RCC 7860 (cell line): Measurements from ENCODE around the gene MAP1B.

ENCODE experiments used
- DNase-seq: peaks from one replicate; pipeline ENCODE4 v3.0.0-alpha.2; 2015; ENCODE audit warnings: low spot score
- FAIRE-seq: peaks from 2 replicates; lab custom pipeline; 2012; peaks lifted over from hg19 to GRCh38; lab: Jason Lieb, UNC

MAP1B gene

GRCh38 chr5:72187388-72188075 lies 80.3 kb downstream of the MAP1B start:
- DNase-seq (no peak), FAIRE-seq (no peak)

DNA sequence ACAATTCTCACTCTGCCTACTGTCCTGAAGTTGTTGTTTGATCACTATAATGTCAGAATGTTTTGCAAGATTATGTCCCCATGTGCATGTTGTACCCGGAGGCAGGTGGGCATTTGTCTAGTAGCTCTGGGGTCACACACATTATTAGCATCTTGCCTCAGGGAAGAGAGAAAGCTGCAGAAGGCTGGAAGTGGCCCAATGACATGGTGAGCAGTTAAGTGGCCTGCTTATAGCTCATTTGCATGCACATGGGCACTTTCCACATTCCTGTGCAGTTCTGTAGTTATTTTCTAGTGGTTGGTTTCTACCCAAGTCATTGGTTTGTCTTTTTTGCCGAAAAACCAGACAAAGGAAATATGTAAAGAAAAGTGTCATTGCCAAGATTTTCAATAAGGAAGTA lies 80.9 kb downstream of the MAP1B start:
- DNase-seq (no peak), FAIRE-seq (no peak)

GRCh38 chr5:72189146-72189545 lies 81.9 kb downstream of the MAP1B start:
- FAIRE-seq (no peak), DNase-seq (no peak)

- DNase-seq (no peak), FAIRE-seq (no peak)
Observed at GRCh38 chr5:72191404-72191803, 84.1 kb downstream of the MAP1B start.

DNA sequence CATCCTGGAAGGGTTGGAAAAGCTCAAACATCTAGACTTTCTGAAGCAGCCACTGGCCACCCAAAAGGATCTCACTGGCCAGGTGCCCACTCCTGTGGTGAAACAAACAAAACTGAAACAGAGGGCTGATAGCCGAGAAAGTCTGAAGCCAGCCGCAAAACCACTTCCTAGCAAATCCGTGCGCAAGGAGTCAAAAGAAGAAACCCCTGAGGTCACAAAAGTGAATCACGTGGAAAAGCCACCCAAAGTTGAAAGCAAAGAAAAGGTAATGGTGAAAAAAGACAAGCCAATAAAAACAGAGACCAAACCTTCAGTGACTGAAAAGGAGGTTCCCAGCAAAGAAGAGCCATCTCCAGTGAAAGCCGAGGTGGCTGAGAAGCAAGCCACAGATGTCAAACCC lies 87.6 kb downstream of the MAP1B start:
- no peak for DNase-seq
- FAIRE-seq, result no peak

DNA sequence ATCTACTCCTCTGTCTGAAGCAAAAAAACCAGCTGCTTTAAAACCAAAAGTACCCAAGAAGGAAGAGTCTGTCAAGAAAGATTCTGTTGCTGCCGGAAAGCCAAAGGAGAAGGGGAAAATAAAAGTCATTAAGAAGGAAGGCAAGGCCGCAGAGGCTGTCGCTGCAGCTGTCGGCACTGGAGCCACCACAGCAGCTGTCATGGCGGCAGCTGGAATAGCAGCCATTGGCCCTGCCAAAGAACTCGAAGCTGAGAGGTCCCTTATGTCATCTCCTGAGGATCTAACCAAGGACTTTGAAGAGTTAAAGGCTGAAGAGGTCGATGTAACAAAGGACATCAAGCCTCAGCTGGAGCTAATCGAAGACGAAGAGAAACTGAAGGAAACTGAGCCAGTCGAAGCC lies 88.3 kb downstream of the MAP1B start:
- no peak for DNase-seq
- FAIRE-seq, result no peak

DNA sequence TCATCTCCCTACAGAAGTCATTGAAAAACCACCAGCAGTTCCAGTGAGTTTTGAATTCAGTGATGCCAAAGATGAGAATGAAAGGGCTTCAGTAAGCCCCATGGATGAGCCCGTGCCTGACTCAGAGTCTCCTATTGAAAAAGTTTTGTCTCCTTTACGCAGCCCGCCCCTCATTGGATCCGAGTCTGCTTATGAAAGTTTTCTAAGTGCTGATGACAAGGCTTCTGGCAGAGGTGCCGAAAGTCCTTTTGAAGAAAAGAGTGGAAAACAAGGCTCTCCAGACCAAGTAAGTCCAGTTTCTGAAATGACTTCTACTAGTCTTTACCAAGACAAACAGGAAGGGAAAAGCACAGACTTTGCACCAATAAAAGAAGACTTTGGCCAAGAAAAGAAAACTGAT lies 90.1 kb downstream of the MAP1B start:
- DNase-seq (no peak), FAIRE-seq (no peak)

GRCh38 chr5:72199681-72200080 lies 92.4 kb downstream of the MAP1B start:
- FAIRE-seq, result no peak

DNA sequence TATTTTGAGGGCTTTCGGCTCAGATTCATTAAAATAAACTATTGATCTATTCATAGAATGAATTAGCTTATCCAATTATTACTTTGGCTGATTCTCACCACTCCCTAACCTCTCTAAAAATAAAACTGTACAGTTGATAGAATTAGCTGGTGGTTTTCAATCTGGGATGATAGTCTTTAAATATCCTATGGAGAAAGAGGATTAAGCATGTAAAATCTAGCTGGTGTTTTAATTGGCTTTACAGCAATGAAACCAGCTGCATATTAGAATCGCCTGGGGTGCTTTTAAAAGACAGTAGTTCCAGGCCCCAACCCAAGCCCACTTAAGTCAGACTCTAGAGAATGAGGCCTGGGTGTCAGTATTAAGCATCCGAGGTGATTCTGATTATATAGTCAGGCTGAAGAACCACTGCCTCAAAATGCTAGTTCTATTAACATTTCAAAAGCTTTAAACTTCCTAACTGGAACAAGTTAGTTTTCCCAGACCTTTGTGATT lies 95.1 kb downstream of the MAP1B start:
- FAIRE-seq, result no peak
- no peak for DNase-seq

More at GRCh38 chr5:72199681-72200080, 92.4 kb downstream of the MAP1B start:
- no peak for DNase-seq

GRCh38 chr5:72203251-72203845 lies 96.1 kb downstream of the MAP1B start:
- no peak for DNase-seq
- no peak for FAIRE-seq

GRCh38 chr5:72204946-72205345 lies 97.7 kb downstream of the MAP1B start:
- FAIRE-seq (no peak), DNase-seq (no peak)

GRCh38 chr5:72205431-72206009 lies 98.2 kb downstream of the MAP1B start:
- FAIRE-seq (no peak), DNase-seq (no peak)

DNA sequence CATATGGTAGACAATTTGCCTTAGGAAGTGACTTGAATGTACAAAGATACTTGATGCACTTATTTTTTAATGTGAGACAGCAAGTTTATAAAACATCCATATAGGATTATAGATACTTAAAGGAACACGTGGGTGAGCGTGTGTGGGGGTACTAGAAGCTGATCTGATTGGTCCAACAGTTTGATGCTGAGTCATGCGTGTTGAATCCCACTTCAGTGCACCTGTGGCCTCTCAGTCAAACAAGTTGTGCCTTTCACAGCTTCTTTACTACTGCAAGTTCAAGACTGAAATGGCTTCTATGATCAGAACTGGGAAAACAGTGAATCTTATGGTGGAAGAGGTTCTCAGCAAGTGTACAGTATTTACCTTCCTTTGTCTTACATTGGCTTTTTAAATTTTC lies 98.9 kb downstream of the MAP1B start:
- DNase-seq, result no peak
- FAIRE-seq, result no peak

- no peak for DNase-seq
- no peak for FAIRE-seq
Observed at GRCh38 chr5:72206994-72207393, 99.7 kb downstream of the MAP1B start.

DNA sequence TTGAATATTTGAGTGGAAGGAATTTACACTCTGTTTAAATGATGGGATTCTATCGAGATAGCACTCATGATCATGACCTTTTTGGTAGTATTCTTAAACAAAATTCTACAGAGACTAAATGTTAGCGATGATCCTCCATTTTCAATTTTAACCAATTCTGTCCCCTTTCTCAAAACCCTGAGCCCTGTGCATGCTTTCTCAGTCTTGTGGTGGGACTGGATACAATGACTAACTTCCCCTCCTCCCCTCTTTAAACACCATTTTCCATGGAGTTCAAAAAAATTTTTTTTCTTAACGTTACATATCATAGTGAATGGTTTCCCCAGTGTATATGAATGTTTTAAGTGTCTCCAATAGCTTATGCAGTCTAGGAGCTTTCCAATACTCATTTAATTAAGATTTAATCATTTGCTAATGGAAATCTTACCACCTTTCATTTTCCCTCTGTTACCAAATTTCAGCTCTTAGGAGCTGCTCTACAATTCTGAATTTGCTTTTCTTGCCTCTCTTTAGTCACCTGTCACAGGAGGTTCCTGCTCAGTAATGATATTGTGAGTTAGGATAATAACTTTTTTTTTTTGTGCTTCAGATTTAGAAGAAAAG lies 101.2 kb downstream of the MAP1B start:
- no peak for FAIRE-seq
- no peak for DNase-seq

DNA sequence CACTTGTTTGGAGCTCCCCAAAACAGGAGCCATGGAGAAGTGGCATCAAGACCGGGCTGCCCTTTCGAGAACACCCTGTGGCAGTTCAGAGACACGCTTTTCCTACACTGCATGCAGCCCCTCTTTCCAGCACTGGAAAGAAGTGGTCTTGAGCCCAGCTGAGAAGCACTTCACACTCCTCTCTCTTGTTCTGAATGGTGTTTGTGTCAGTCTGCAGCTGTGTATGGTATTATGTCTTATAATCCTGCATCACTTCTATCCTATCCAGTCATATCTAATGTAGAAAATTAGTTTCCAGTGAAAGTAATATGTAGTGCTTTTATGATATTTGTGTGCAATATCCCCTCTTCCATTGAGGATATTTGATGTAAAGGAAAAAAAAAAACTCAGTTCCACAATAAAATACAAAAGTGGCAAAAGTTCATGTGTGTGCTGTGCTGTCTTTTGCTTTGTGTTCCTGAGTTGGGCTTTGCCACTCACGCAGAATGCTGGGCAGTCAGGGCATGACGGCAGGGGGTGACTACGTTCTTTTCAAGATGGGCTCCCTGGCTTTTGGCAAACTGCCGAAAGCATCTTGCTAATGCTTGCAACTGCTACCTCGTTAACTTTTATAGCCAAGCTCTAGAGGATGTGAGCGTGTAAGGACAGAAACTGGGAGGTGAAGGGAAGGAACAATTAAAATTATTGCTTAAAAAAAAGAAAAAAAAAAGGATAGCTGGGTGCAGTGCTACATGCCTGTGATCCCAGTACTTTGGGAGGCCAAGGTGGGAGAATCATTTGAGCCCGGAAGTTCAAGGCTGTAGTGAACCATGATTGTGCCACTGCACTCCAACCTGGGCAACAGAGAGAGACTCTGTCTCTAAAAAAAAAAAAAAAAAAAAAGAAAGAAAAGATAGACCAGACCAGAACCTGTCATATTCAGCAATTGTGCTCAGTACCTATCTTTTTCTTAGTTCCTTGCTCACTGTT lies 102.2 kb downstream of the MAP1B start:
- no peak for FAIRE-seq
- DNase-seq, result no peak

- peak; percentile 52 for DNase-seq
- no peak for FAIRE-seq
Observed at GRCh38 chr5:72210888-72211678, 103.8 kb downstream of the MAP1B start.

DNA sequence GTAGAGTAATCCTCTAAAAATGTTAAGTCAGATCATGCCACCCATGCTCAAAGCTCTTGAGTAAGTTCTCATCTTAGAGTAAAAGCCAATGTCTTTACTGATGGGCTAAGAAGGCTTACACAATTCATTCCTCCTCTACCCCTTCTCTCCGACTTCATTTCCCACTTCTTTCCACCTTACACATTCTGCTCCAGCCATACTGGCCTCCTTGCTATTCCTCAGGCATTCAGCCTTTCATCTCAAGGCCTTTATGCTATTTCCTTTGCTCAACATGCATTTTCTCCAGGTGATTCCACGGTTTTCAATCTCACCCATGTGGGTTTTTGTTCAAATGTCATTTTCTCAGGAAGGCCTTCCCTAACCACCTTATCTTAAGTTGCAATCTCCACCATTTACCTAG lies 104.9 kb downstream of the MAP1B start:
- no peak for FAIRE-seq
- no peak for DNase-seq

DNA sequence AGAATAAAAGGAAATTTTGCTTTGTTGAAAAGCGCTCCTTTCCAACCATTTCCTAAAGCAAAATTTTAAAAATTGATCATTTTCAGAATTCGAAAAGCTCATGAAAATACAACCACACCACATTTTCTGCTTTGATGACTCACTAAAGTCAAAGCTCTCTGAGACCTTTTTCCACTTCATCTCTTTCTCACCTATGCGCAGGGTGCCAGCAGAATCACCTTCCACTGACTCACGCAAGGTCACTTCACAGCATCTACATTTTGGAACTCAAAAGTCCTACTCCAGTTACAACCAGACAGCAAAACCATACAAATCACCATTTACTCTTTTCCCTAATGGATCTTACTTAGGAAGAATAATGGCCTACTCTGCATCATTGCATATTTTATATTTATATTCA lies 106.2 kb downstream of the MAP1B start:
- FAIRE-seq, result no peak
- no peak for DNase-seq

- DNase-seq (no peak), FAIRE-seq (no peak)
Observed at GRCh38 chr5:72214168-72214567, 106.9 kb downstream of the MAP1B start.
